Kidney (tissue), 22 donors: ENCODE data around the gene SHROOM2. TPM values are rescaled to one million over a fixed set of nuclear protein-coding genes. Genes with fewer than 3 reads are reported as not detected.

Experiments
- DNase-seq, 5 donors: peaks; one replicate each; pipeline ENCODE4 v3.0.0-alpha.2; 2013 to 2020
- FAIRE-seq: peaks from 2 replicates; lab custom pipeline; 2012; peaks lifted over from hg19 to GRCh38; lab: Jason Lieb, UNC
- H3K27ac ChIP-seq, 2 donors: one replicate each; pipeline ENCODE4 v1.7.0; 2013; ENCODE audit warnings: low read depth in 2 of 2, low read length in 2 of 2, inconsistent platforms in 1 of 2
- H3K27me3 ChIP-seq: one replicate; pipeline ENCODE4 v1.7.1; 2013; ENCODE audit warnings: low read length, inconsistent platforms; ENCODE audit not compliant: control insufficient read depth, insufficient read depth
- H3K36me3 ChIP-seq, 3 donors: one replicate each; pipeline versions ENCODE4 v1.7.0 to v1.7.1; 2013; ENCODE audit warnings: low read length in 3 of 3, control low read depth in 1 of 3, inconsistent platforms in 1 of 3; ENCODE audit not compliant: insufficient read depth in 3 of 3, control insufficient read depth in 2 of 3
- H3K4me1 ChIP-seq, 3 donors: one replicate each; pipeline versions ENCODE4 v1.7.0 to v1.7.1; 2013; ENCODE audit warnings: low read length in 3 of 3, inconsistent platforms in 1 of 3, low read depth in 1 of 3; ENCODE audit not compliant: control insufficient read depth in 2 of 3, insufficient read depth in 2 of 3
- H3K4me3 ChIP-seq, 3 donors: one replicate each; pipeline versions ENCODE4 v1.7.0 to v1.8.1; 2013; ENCODE audit warnings: low read length in 3 of 3, control low read depth in 1 of 3, inconsistent platforms in 1 of 3
- H3K9ac ChIP-seq, 3 donors: one replicate each; pipeline versions ENCODE4 v1.7.0 to v1.7.1; 2013; ENCODE audit warnings: low read length in 3 of 3, control low read depth in 1 of 3, inconsistent platforms in 1 of 3
- H3K9me3 ChIP-seq, 3 donors: one replicate each; pipeline versions ENCODE4 v1.7.0 to v1.7.1; 2013; ENCODE audit warnings: low read length in 3 of 3, control low read depth in 1 of 3, inconsistent platforms in 1 of 3; ENCODE audit not compliant: control insufficient read depth in 2 of 3, insufficient read depth in 1 of 3
- intact Hi-C: fragments of 100-400 bp; cut with DNase I; formaldehyde crosslinking; loops from one replicate; pipeline ENCODE4 v1.11.1; 2022
- long read RNA-seq, 10 donors: library from polyadenylated mRNA in 1 of 10; unstranded in 1 of 10; transcript quantifications; one replicate each; pipeline ENCODE4 v2.0.0 and lab custom pipeline, GENCODE V29; 2021 to 2026
- polyA plus RNA-seq: library from polyadenylated mRNA; stranded (reverse); fragments of 350-450 nt; fragmentation: Illumina TruSeq; extraction: RNeasy Lipid Tissue Mini Kit (QIAGEN cat#74804); gene quantifications from one replicate; pipeline ENCODE4 v1.2.3, GENCODE V29; 2014; ENCODE audit warnings: low read depth, low replicate concordance; ENCODE audit not compliant: insufficient read depth
- total RNA-seq: library from RNA; stranded (reverse); fragmentation: NEBNext Ultra II Directional; extraction: Animal tissue kit (Norgen Biotek cat#: 25700); gene quantifications from one replicate; pipeline ENCODE4 v1.2.1, GENCODE V29; 2021
- TF ChIP-seq, protein P1 (sequence below): IDR thresholded peaks from 3 replicates; pipeline ENCODE4 v1.5.1; 2012; ENCODE audit warnings: mild to moderate bottlenecking, moderate library complexity, borderline replicate concordance; ENCODE audit not compliant: insufficient read depth; ENCODE audit errors: extremely low read depth
- donor health status: control.
- donor health status: control.
- donor health status: control.
- donor health status: control.
- donor health status: control.
- donor health status: DM: yes; HTN: yes; CAD: no.
- donor health status: Normal renal cell carcinoma (clear cell type).

Gene SHROOM2, protein sequence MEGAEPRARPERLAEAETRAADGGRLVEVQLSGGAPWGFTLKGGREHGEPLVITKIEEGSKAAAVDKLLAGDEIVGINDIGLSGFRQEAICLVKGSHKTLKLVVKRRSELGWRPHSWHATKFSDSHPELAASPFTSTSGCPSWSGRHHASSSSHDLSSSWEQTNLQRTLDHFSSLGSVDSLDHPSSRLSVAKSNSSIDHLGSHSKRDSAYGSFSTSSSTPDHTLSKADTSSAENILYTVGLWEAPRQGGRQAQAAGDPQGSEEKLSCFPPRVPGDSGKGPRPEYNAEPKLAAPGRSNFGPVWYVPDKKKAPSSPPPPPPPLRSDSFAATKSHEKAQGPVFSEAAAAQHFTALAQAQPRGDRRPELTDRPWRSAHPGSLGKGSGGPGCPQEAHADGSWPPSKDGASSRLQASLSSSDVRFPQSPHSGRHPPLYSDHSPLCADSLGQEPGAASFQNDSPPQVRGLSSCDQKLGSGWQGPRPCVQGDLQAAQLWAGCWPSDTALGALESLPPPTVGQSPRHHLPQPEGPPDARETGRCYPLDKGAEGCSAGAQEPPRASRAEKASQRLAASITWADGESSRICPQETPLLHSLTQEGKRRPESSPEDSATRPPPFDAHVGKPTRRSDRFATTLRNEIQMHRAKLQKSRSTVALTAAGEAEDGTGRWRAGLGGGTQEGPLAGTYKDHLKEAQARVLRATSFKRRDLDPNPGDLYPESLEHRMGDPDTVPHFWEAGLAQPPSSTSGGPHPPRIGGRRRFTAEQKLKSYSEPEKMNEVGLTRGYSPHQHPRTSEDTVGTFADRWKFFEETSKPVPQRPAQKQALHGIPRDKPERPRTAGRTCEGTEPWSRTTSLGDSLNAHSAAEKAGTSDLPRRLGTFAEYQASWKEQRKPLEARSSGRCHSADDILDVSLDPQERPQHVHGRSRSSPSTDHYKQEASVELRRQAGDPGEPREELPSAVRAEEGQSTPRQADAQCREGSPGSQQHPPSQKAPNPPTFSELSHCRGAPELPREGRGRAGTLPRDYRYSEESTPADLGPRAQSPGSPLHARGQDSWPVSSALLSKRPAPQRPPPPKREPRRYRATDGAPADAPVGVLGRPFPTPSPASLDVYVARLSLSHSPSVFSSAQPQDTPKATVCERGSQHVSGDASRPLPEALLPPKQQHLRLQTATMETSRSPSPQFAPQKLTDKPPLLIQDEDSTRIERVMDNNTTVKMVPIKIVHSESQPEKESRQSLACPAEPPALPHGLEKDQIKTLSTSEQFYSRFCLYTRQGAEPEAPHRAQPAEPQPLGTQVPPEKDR (N-terminal part only)
- total RNA-seq (11.8 TPM), polyA plus RNA-seq (3.5 TPM)
- long read RNA-seq, donor 1 = 0 reads
- long read RNA-seq, donor 2 = 0 reads
- long read RNA-seq, donor 3 = 0 reads
- long read RNA-seq, donor 4 = 0 reads
- long read RNA-seq, donor 5 = 0 reads
- long read RNA-seq, donor 6 = 0 reads
- long read RNA-seq, donor 7, partial matches to known transcripts = 7 of 13 reads
- long read RNA-seq, donor 7, other reads (novel, unspliced or antisense) = 6 of 13 reads
- long read RNA-seq, donor 8 = 0 reads
- long read RNA-seq, donor 9 = 0 reads
- long read RNA-seq, donor 10 = 0 reads

DNA sequence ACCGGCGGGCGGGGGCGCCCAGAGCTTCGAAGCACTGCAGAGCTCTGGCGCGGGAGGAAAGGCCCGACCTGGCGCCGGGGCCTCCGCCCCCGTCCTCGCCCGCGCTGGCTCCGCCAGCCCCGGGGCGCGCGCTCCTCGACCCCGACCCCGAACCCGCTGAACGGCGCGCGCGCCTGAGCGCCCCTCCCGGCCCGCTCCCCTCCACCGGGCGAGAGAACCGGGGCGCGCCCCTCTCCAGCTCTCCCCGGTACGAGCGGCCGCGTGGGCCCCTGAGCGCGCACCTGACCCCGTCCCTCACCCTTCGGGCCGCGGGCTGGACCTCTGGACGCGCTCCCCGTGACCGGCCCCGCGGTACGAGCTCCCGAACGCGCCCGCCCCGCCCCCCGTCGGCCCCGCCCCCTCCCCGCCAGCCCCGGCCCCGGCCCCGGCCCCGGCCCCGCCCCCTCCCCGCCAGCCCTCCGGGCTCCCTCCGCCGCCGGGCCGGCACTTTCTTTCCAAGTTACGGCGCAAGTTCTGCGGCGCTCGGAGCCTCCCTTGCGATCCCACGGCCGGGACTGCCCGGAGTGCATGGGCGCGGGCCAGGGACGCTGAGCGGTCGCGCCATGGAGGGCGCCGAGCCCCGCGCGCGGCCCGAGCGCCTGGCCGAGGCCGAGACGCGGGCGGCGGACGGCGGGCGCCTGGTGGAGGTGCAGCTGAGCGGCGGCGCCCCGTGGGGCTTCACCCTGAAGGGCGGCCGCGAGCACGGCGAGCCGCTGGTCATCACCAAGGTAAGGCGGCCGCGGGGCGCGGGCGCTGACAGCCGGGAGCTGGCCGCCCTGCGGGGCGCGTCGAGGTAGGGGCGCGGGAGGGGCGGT lies at the start of gene SHROOM2:
Gene SHROOM2, plus strand, starts transcription at position 486 of the 854 bp plus-strand sequence. Its CDS starts 117 bp downstream, at position 603.
- intact Hi-C loops = no loop called here
- peak within 1 kb of the TSS; percentile 64 to 69 (median 69) for H3K4me3 ChIP-seq
- peak within 1 kb of the TSS; percentile 32 to 61 (median 46) for H3K9ac ChIP-seq
- peaks cover 10% of the 10 kb centered on the region for H3K27me3 ChIP-seq
- peaks cover 4 to 6% (median 4%) of the 10 kb centered on the region in 3 donors for H3K4me1 ChIP-seq
- FAIRE-seq = no peak
- H3K27ac ChIP-seq = peak within 1 kb of the TSS; percentile 22 to 60
- DNase-seq = peak in 4 of 5 donors; percentile 27 to 65 (median 59)
- TF ChIP-seq, protein P1, sequence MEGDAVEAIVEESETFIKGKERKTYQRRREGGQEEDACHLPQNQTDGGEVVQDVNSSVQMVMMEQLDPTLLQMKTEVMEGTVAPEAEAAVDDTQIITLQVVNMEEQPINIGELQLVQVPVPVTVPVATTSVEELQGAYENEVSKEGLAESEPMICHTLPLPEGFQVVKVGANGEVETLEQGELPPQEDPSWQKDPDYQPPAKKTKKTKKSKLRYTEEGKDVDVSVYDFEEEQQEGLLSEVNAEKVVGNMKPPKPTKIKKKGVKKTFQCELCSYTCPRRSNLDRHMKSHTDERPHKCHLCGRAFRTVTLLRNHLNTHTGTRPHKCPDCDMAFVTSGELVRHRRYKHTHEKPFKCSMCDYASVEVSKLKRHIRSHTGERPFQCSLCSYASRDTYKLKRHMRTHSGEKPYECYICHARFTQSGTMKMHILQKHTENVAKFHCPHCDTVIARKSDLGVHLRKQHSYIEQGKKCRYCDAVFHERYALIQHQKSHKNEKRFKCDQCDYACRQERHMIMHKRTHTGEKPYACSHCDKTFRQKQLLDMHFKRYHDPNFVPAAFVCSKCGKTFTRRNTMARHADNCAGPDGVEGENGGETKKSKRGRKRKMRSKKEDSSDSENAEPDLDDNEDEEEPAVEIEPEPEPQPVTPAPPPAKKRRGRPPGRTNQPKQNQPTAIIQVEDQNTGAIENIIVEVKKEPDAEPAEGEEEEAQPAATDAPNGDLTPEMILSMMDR = no peak
- H3K36me3 ChIP-seq = no peaks in the 10 kb centered on the region
- H3K9me3 ChIP-seq = no peaks in the 10 kb centered on the region

DNA sequence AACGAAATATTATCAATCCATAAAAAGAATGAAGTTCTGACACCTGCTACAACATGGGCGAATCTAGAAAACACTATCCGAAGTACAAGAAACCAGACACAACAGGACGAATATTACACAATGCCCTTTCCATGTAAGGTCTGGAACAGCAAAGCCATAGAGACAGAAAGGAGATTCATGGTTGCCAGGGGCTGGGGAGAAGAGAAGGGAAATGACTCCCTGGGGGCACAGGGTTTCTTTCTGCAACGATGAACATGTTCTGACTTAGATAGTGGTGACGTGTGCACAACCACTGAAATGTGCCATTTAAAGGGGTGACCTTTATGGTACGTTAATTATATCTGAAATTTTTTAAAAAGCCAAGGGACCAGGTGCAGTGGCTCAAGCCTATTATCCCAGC lies 48.9 kb upstream of the SHROOM2 start:
- FAIRE-seq (no peak), DNase-seq (no peak)
- no peaks in the 10 kb centered on the region for H3K36me3 ChIP-seq
- no peak overlapping the region for H3K4me3 ChIP-seq
- no peak overlapping the region for H3K27ac ChIP-seq
- TF ChIP-seq, protein P1 = no peak
- no peaks in the 10 kb centered on the region for H3K27me3 ChIP-seq
- H3K9me3 ChIP-seq = no peaks in the 10 kb centered on the region
- no peak overlapping the region for H3K9ac ChIP-seq
- intact Hi-C loops = no loop called here
- no peaks in the 10 kb centered on the region for H3K4me1 ChIP-seq
